Lung microvascular endothelial cell (primary cell): ENCODE data around the gene GRK6. TPM values are rescaled to one million over a fixed set of nuclear protein-coding genes. Genes with fewer than 3 reads are reported as not detected.
A peak's percentile ranks its signal among the peaks of the same experiment; 100 is the strongest.

Source experiments
- DNase-seq, 2 donors: peaks; one replicate each; pipeline versions ENCODE4 v3.0.0 to v3.0.0-alpha.2; 2010; ENCODE audit warnings: low read depth in 2 of 2
- total RNA-seq: library from RNA; depleted of rRNA; stranded (reverse); fragments of >200 nt; gene quantifications from 2 replicates; pipeline ENCODE4 v1.2.1, GENCODE V29; 2014

GRK6 gene
- total RNA-seq, 1 donor from 2014 or later = 14.7 TPM

GRCh38 chr5:177439518-177440053 lies 13.1 kb downstream of the GRK6 start:
- no peak for DNase-seq

- DNase-seq = no peak
Observed at GRCh38 chr5:177440211-177440989, 13.9 kb downstream of the GRK6 start.

GRCh38 chr5:177440990-177441780 lies 14.7 kb downstream of the GRK6 start:
- no peak for DNase-seq

GRCh38 chr5:177442066-177442826 lies 15.8 kb downstream of the GRK6 start:
- DNase-seq = no peak

GRCh38 chr5:177443144-177443983 lies 16.9 kb downstream of the GRK6 start:
- no peak for DNase-seq

GRCh38 chr5:177444106-177445051 lies 17.9 kb downstream of the GRK6 start:
- DNase-seq = no peak

- no peak for DNase-seq
Observed at GRCh38 chr5:177445052-177445916, 18.8 kb downstream of the GRK6 start.

GRCh38 chr5:177445917-177446199 lies 19.4 kb downstream of the GRK6 start:
- no peak for DNase-seq

GRCh38 chr5:177446200-177447065 lies 20.0 kb downstream of the GRK6 start, which contains the start of gene PRR7:
Gene PRR7, plus strand, starts transcription at chr5:177446814. Its CDS starts 8,254 bp downstream, at chr5:177455068.
- peak; percentile 71 to 80 for DNase-seq

- peak; percentile 29 to 54 for DNase-seq
Observed at GRCh38 chr5:177447066-177447610, 20.7 kb downstream of the GRK6 start.

- DNase-seq = peak; percentile 42 to 54
Observed at GRCh38 chr5:177447611-177448243, 21.3 kb downstream of the GRK6 start.

- DNase-seq = no peak
Observed at GRCh38 chr5:177448244-177448950, 21.9 kb downstream of the GRK6 start.

- DNase-seq = no peak
Observed at GRCh38 chr5:177449140-177450061, 22.9 kb downstream of the GRK6 start.

- no peak for DNase-seq
Observed at GRCh38 chr5:177450667-177451424, 24.4 kb downstream of the GRK6 start.
